ENCODE measurements around the gene VWF. TPM values are rescaled to one million over a fixed set of nuclear protein-coding genes. Genes with fewer than 3 reads are reported as not detected.

VWF gene
- total and polyA plus RNA-seq, 2 donors (not counting 1 experiment from before 2014, with no cell fraction given), result not detected

- H3K4me1 ChIP-seq (ENCODE audit: control insufficient read depth in 2 of 2, insufficient read depth in 2 of 2, low read length in 2 of 2), result peaks cover 14 to 17% of the 10 kb centered on the region in 2 donors
- no peak overlapping the region for H3K9ac ChIP-seq (ENCODE audit: low read length)
- H3K79me2 ChIP-seq (ENCODE audit: control insufficient read depth, insufficient read depth, low read length), result no peaks in the 10 kb centered on the region
- no peak overlapping the region for H3K4me3 Mint-ChIP-seq
- peaks cover 50% of the 10 kb centered on the region for H3K27me3 Mint-ChIP-seq
- H3K27ac ChIP-seq (ENCODE audit: low read length in 2 of 2), result no peak overlapping the region
- POLR2A ChIA-PET, result no interaction called here
- H3K27ac Mint-ChIP-seq, result no peak overlapping the region
- no peaks in the 10 kb centered on the region for H3K9me3 Mint-ChIP-seq (ENCODE audit: insufficient read depth)
- 94% methylated on average over 28 of the region's 28 CpGs for WGBS (ENCODE audit: insufficient coverage)
- no peak overlapping the region for H3K4me2 ChIP-seq (replicated peaks; ENCODE audit: low read depth, low read length, poor library complexity, severe bottlenecking)
- peaks cover 0 to 2% (median 0%) of the 10 kb centered on the region in 3 donors for H3K9me3 ChIP-seq (ENCODE audit: control extremely low read depth in 1 of 3, control insufficient read depth in 2 of 3, insufficient read depth in 1 of 3, low read length in 2 of 3)
- peaks cover 18% of the 10 kb centered on the region for H3K4me1 Mint-ChIP-seq
- H3K4me3 ChIP-seq (ENCODE audit: control extremely low read depth in 1 of 5, extremely low read depth in 1 of 5, insufficient read depth in 1 of 5, low read depth in 2 of 5, low read length in 4 of 5), result no peak overlapping the region
- DNase-seq (no peak), ATAC-seq (ENCODE audit: low read depth) (no peak)
- no peaks in the 10 kb centered on the region for H3K36me3 ChIP-seq (replicated peaks in 1 of 2; ENCODE audit: control extremely low read depth in 1 of 2, control insufficient read depth in 1 of 2, extremely low read depth in 1 of 2, insufficient read depth in 2 of 2, low read length in 1 of 2)
- H3K27me3 ChIP-seq (replicated peaks in 1 of 4; ENCODE audit: control extremely low read depth in 1 of 4, control insufficient read depth in 3 of 4, insufficient read depth in 4 of 4, low read length in 3 of 4), result peaks cover 0 to 34% (median 16%) of the 10 kb centered on the region in 4 experiments
- H4K20me1 ChIP-seq (ENCODE audit: control insufficient read depth, insufficient read depth, low read length, poor library complexity, severe bottlenecking), result no peaks in the 10 kb centered on the region
- CTCF ChIA-PET, result interaction anchor here (1.8 kb wide), 1 partner anchor 207 kb away, joined by 6 read pairs; no protein-coding TSS in a partner anchor
- no peak overlapping the region for H2AFZ ChIP-seq (ENCODE audit: insufficient read depth, low read depth, low read length, poor library complexity, severe bottlenecking)
- TF ChIP-seq CTCF (IDR thresholded peaks at IDR 0.05) (no peak), EZH2 (IDR thresholded peaks at IDR 0.05; ENCODE audit: borderline replicate concordance, insufficient read depth, low read depth, low read length, poor library complexity, severe bottlenecking) (no peak)
- intact Hi-C loops (cut with micrococcal nuclease), result no loop called here
These were observed 47.4 kb downstream of the VWF start for GRCh38 chr12:6076776-6077691.

- Histone ChIP-seq H3K4me2 (replicated peaks; ENCODE audit: low read depth, low read length, poor library complexity, severe bottlenecking) (no peak overlapping the region), H3K9ac (ENCODE audit: low read length) (no peak overlapping the region), H3K79me2 (ENCODE audit: control insufficient read depth, insufficient read depth, low read length) (no peaks in the 10 kb centered on the region), H3K27ac (ENCODE audit: low read length in 2 of 2) (no peak overlapping the region), H4K20me1 (ENCODE audit: control insufficient read depth, insufficient read depth, low read length, poor library complexity, severe bottlenecking) (no peaks in the 10 kb centered on the region), H2AFZ (ENCODE audit: insufficient read depth, low read depth, low read length, poor library complexity, severe bottlenecking) (no peak overlapping the region), H3K4me1 (ENCODE audit: control insufficient read depth in 2 of 2, insufficient read depth in 2 of 2, low read length in 2 of 2) (peaks cover 14 to 17% of the 10 kb centered on the region in 2 donors), H3K9me3 (ENCODE audit: control extremely low read depth in 1 of 3, control insufficient read depth in 2 of 3, insufficient read depth in 1 of 3, low read length in 2 of 3) (peaks cover 0 to 2% (median 0%) of the 10 kb centered on the region in 3 donors), H3K4me3 (ENCODE audit: control extremely low read depth in 1 of 5, extremely low read depth in 1 of 5, insufficient read depth in 1 of 5, low read depth in 2 of 5, low read length in 4 of 5) (no peak overlapping the region), H3K36me3 (replicated peaks in 1 of 2; ENCODE audit: control extremely low read depth in 1 of 2, control insufficient read depth in 1 of 2, extremely low read depth in 1 of 2, insufficient read depth in 2 of 2, low read length in 1 of 2) (no peaks in the 10 kb centered on the region), H3K27me3 (replicated peaks in 1 of 4; ENCODE audit: control extremely low read depth in 1 of 4, control insufficient read depth in 3 of 4, insufficient read depth in 4 of 4, low read length in 3 of 4) (peaks cover 0 to 34% (median 16%) of the 10 kb centered on the region in 4 experiments)
- Mint-ChIP-seq H3K9me3 (ENCODE audit: insufficient read depth) (no peaks in the 10 kb centered on the region), H3K4me3 (no peak overlapping the region), H3K4me1 (peaks cover 18% of the 10 kb centered on the region), H3K27ac (no peak overlapping the region), H3K27me3 (peaks cover 57% of the 10 kb centered on the region)
- DNase-seq, result no peak
- intact Hi-C loops (cut with micrococcal nuclease), result no loop called here
- ChIA-PET CTCF (interaction anchor here (1.8 kb wide), 1 partner anchor 208 kb away, joined by 6 read pairs; no protein-coding TSS in a partner anchor), POLR2A (no interaction called here)
- ATAC-seq (ENCODE audit: low read depth), result no peak
- no peak for TF ChIP-seq EZH2 (IDR thresholded peaks at IDR 0.05; ENCODE audit: borderline replicate concordance, insufficient read depth, low read depth, low read length, poor library complexity, severe bottlenecking)
- TF ChIP-seq CTCF (IDR thresholded peaks at IDR 0.05), result no peak
- 87% methylated on average over 2 of the region's 4 CpGs for WGBS (ENCODE audit: insufficient coverage)
These were observed 48.1 kb downstream of the VWF start for GRCh38 chr12:6076346-6076745.
